ENCODE measurements around the gene SMAD2. TPM values are rescaled to one million over a fixed set of nuclear protein-coding genes. Genes with fewer than 3 reads are reported as not detected.
"Not testable (repeated sequence)": the region's sequence is repeated elsewhere in the genome, so short reads cannot be mapped to it uniquely, and the experiment has no call there.

Gene SMAD2
- polyA plus RNA-seq, 4 donors = 86.0 to 99.9 (median 90.0) TPM

DNA sequence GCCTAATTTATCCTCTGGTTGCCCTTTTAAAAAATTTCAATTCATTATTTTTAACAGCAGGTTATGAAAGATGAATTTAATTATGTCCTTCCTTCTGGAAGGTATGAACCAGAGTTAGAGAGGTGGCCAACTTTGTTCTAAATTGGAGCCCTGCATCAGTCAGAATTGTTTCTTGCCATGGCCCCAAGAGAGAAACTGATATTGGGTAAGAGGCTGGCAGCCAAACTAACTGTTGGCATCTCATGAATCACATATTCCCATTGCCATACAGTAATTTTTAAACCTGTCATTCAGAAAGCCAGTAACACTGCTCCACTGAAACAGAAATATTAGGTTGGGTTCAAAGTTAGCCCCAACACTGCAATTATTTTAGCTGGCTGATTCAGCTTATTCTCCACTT lies 67.4 kb downstream of the SMAD2 start:
- DNase-seq (ENCODE audit: low read depth in 4 of 4, low spot score in 3 of 4) = no peak

DNA sequence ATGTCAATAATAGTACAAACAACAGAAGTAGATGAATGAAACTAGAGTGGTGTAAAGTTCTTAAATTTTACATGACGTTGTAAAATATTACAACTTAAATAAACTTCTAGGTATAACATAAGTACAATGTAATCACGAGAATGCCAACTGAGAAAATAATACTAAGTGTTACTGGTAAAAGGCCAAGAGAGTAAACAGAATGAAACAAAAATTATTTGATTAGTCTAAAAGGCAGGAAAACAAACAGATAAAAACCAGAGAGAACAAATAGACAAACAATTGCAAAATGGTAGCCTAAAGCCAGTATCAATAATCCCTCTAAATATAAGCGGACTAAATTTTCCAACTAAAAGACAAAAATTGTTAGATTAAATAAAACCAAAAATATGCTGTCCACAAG lies 71.9 kb downstream of the SMAD2 start:
- no peak for DNase-seq (ENCODE audit: low read depth in 4 of 4, low spot score in 3 of 4)

DNA sequence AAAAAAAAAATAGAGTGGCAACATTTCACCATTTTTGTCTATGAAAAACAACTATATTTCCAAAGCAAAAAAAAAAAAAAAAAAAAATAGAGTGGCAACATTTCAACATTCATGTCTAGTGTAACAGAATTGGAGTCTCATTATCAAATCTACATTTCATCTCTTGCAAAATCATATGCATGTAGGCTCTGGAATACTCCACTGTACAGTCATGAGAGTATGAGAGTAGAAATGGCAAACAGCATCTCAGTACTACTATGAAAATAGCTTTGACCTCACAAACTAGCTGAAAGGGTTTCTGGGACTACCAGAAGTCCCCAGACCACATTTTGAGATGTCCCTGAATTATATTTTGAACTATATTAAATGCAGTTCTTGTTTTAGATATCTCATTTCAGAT lies 82.8 kb downstream of the SMAD2 start:
- no peak for DNase-seq (ENCODE audit: low read depth in 4 of 4, low spot score in 3 of 4)

DNA sequence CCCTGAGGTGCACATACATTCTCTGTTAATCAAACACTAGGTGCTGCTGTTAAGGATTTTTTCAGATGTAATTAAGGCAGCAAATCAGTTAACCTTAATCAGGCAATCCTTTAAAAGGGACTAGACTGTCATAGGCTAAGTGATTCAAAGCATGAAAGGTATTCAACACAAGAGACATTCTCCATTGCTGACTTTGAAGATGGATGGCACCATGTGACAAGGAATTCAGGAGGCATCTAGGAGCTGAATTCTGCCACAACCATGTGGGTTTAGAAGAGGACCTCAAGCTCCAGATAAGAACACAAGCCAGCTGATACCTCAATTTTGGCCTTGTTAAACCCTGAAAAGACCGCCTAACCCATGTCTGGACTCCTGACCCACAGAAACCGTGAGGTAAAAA lies 84.0 kb downstream of the SMAD2 start:
- no peak for DNase-seq (ENCODE audit: low read depth in 4 of 4, low spot score in 3 of 4)

DNA sequence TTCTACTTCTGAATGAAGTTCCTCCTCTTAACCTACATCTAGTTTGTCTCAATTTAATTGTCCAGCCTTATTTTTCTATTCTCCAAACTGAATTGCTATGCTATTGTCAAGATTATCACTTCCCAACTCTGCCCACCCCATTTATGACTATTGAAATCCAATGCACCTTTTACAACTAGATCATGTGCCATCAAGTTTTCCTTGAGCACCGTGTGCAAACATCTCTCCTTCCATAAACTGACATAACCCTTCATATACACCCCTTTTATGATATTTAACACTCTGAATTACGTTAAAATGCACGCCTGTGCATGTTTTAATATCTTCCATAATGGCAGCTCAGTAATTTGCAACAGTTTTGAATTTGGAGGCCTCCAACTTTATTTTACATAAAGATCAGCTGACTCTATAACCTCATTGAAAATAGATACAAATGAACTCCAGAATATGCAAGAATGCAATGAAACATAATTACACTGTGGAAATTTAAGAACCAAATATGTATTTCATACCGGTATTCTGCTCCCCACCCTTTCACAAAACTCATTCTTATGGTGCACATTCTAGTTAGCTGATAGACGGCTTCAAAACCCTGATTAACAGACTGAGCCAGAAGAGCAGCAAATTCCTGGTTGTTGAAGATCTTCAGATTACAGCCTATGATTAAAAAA lies 85.5 kb downstream of the SMAD2 start:
- no peak for DNase-seq (ENCODE audit: low read depth in 4 of 4, low spot score in 3 of 4)

DNA sequence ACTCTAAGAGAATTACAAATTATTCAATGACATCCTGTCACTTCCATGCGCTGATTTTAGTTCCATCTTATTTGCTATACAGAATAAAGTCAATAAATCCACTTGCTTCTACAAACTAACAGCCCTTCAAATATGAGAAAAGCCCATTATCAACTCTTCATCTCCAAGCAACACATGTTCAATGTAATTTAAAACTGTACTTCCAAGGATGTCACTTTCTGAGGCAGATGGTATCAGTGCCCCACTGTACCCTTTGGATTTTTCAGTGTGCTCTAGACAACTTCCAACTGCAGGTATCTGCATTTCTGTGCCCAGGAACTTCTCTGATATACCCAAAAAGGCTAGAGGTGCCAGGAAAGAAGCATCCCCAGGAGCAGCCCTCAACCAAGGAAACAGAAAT lies 87.6 kb downstream of the SMAD2 start:
- no peak for DNase-seq (ENCODE audit: low read depth in 4 of 4, low spot score in 3 of 4)

DNA sequence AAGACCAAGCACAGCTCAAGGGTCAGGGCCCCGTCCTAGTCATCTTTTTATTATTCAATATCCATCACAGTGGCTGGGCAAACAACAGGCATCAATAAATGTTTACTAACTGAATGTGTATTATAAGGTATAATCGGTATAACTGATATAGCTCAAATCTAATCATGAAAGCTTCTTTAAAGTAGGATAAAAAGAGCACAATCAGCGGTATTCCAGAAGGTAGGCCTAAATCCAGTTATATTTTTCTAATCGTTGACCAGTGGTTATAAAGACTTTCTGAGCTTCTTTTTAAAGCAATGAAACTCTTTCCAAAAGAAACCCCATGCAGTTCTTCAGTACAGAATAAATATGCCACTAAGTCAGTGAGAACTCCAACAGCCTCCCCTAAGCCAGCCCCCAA lies 92.1 kb downstream of the SMAD2 start:
- no peak for DNase-seq (ENCODE audit: low read depth in 4 of 4, low spot score in 3 of 4)

DNA sequence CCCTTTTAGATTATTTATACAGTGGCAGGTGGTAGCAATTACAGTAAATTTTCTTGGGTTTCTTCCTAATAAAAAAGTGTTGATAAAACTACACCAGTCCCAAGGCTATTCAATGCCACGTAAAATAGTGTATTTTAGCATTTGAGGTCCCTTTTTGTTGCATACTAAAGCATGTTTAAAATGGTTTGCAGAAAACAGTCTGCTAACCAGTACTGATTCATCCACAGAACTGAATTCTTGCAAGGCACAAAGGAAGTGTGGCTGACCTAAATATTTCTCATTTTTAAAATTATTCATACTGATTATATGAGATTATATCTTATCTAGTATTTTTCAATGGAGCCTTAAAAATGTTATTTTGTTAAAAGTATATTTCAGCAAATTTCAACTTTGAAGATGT lies 98.1 kb downstream of the SMAD2 start:
- DNase-seq (ENCODE audit: low read depth in 4 of 4, low spot score in 3 of 4) = no peak

DNA sequence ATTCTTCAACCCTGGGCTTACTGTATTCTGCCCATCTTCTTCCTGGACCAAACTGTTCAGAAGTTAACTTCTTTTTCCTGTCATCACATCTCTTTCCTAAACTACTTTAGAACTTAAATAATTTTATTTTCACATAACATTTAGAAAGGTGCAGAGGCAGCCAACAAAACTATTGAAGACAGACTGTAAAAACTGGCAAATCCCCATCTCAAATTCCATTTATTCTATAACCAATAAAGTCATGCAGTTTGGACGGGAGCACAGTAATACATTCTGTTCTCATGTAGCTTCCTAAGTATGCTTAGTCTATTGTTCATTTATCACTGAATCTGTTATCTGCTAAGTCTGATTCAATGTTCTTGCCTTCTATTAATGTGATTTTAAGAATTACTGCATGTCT lies 99.1 kb downstream of the SMAD2 start:
- DNase-seq (ENCODE audit: low read depth in 4 of 4, low spot score in 3 of 4) = no peak

DNA sequence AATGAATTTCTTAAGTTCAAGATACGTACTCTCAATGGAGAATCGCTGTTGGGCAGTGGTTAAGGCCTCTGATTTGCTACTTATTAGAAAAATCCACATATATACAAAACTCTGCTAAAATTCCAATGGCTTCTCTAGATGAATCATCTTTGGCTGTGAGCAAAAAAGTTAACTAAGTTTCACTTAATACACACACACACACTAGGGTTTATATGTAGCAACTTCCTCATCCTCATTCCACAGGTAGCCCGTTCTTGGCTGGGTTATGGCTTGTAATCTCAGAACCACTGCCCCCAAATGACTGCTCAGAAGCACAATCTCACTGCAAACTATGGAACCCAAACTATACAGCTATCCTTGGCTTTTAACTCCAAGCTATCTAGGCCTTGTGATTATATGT lies 99.7 kb downstream of the SMAD2 start:
- DNase-seq (ENCODE audit: low read depth in 4 of 4, low spot score in 3 of 4) = no peak

DNA sequence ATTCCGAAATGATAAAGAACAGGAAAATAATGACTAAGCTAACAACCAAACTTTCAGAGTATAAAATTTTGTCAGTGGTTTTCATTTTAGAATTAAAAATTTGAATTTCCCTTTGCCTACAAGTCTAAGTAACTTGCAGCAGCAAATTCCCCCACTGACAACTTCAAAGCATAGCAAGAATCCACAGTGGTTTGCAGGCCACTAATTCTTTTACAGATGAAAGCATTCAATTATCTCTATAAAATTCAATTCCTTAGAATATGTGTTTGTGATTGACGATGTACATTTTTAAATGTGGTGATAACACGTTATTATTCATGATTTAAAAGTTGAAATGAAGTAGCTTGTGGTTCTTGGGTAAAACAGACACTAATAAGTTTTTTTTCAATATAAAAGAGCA lies 100.6 kb downstream of the SMAD2 start:
- DNase-seq (ENCODE audit: low read depth in 4 of 4, low spot score in 3 of 4) = no peak

DNA sequence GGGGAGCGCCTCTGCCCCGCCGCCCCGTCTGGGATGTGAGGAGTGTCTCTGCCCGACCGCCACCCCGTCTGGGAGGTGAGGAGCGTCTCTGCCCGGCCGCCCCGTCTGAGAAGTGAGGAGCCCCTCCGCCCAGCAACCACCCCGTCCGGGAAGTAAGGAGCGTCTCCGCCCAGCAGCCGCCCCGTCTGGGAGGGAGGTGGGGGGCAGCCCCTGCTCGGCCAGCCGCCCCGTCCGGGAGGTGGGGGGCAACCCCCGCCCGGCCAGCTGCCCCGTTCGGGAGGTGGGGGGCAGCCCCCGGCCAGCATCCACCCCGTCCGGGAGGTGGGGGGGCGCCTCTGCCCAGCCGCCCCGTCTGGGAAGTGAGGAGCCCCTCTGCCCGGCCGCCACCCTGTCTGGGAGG lies 102.4 kb downstream of the SMAD2 start:
- not testable (repeated sequence) for DNase-seq (ENCODE audit: low read depth in 4 of 4, low spot score in 3 of 4)

DNA sequence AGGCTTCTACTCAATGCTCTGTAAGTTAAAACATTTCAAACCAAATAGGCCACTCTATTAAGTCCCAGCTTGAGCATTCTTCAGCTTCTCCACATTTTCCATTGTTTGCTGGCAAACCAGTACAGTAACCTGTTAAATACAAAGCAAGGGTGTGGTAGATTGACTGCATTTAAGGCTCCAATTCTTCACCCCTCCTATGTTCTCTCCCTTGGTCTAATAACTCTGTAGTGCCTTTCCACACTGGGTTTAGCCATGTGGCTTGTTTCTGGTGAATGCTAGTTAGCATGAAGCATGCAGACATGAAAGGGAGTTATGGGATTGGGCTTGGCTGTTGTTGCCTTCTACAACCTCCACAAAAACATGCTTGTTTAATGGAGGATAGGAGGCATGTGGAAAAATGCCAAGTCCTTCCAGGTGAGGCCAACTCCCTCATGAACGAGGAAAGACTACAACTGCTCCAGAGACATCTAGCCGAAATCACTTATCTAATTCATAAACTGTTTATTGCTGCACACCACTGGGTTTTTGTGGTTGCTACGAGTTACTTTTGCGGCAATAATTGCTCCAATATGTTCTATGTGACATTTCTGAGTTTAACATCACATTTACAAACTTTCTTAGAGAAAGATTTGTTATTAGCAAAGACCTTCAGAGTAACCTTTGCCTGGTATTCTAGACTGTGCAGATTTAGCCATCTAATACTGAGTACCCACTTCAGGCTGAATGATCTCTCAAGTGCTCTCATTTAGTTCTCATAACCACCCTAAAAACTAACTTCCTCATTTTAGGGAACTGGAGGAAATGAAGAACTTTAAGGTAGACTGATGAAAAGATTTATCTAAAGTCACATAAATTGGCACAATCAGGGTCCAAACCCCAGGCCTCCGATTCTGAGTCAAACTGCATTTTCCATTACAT lies 104.0 kb downstream of the SMAD2 start:
- DNase-seq (ENCODE audit: low read depth in 4 of 4, low spot score in 3 of 4) = no peak

DNA sequence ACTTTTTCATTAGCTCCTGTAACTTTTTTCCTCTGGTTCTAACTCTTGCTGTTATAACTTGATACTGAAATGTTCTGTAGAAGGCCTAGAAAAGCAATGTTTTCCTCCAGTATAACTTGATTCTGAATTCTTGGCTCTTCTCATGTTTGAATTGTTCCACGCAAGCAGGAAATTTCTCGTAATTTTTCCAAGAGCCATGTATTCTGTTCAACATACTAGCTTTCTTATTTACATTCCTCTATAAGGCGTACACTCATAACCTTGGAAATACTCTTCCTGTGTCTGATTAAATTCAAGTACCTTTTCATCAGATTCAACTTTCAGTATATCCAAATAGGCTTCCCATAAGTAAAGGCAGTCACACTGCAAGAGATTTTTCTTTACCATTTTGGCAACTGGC lies 109.1 kb downstream of the SMAD2 start:
- DNase-seq (ENCODE audit: low read depth in 4 of 4, low spot score in 3 of 4) = no peak

DNA sequence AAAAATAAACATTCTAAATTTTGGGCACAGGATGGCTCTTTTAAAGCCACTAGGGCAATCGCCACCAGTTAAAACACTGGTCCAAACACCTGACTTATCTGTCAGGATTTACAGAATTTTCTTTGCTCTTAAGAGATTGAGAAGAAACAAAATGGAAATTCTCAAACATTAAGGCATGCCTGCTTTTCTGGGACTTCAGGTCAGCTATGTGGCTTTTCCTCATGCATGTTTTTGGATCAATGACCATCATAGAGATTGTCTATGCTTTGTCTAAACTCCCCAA lies 112.7 kb downstream of the SMAD2 start:
- no peak for DNase-seq (ENCODE audit: low read depth in 4 of 4, low spot score in 3 of 4)

DNA sequence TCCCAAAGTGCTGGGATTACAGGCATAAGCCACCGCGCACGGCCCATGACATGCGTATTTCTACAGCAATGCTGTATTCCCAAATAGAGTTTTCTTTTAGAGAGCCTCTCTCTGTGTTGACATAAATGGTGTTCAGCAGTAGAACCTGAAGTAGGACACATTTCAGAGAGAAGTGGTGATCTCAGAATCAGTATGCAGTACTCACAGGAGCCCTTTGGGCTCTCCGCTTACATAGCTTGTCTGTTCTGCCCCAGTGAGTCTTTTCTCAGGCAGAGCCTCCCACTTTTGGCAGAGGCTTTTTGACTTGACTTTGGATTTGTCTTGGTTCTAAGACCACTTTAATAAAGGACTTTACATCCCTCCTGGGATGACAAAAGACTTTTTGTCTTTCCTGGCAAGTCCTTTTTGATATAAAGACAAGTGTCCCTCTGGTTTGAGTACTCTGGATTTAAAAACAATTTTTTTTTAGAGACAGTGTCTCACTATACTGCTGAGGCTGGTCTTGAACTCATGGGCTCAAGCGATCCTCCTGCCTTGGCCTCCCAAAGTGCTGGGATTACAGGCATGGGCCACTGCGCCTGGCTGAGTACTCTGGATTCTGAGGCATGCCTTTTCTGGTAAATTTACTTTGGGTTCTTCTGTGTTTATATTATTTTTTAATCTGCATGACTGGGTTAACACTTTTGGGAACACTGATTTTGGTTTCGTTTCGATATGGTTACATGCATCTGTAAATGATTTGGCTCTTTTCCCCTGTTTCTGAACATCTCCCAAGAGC lies 113.3 kb downstream of the SMAD2 start:
- no peak for DNase-seq (ENCODE audit: low read depth in 4 of 4, low spot score in 3 of 4)

DNA sequence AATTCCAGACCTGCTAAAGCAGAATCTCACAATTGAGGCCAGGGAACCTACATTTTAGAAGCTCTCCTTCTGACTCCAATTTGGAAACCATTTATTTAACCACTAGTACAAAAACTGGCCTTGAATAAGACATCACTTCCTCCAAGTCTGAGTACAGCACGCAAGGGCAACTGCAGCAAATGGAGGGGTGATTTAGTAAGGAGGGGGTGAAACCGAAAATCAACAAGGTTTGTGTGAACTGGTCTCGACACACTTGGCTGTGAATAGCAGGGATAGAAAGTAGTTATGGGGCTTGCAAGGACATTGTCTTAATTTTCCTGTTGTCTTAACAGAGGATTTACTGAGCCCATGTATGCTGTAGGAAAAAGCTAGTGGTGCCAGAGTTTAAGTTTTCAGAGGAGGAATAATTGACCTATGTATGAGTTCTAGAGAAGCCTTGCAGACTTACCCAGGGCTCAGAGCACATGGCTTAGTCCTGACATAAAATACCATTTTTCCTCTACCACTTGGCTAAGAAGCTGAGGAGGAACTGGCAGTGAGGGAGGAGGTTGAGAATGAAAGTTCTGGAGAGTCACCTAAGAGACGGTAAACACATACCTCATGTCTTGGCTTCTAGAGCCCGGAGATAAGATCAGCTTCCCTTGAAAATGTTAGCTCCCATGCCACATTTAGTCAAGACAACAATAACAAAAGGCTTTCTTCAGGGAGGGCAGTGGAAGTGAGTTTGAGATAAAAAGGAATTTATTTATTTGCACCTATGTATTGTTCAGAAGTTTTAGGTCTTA lies 114.8 kb downstream of the SMAD2 start:
- DNase-seq (ENCODE audit: low read depth in 4 of 4, low spot score in 3 of 4) = no peak

DNA sequence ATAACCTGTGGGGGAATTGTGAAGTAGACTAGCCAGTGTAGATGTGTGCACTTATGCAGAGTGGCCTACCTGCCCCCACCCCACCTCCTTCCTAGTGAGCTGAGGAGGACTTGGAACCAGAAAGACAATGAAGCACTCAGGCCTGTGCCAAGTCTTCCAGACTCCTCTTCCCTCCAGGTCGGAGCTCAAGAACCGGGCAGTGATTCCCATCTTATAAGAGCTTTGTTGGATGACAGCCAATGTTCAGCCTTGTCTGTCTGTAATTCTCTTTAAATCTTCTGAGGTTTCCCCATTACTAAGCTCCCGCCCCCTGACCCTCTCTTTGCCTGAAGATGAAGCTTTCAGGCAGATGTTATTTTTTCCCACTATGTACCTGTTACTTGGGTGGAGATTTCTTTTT lies 121.0 kb downstream of the SMAD2 start:
- no peak for DNase-seq (ENCODE audit: low read depth in 4 of 4, low spot score in 3 of 4)

DNA sequence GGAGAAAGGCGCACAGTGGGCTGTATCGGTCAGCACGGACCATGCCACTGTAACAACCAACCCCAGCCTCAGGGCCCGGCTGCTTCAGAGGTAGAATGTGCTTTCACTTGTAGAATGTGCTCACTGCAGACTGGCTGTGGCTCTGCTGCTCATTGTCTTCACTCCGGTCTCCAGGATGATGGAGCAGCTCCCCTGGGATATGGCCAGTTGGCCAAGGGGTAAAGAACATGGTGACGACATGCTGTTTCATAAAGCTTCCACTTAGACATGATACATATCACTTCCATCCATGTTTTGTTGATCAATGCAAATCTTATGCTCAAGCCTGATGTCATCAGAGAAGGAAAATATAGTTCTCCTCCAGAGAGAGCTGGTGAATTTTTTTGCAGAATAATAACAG lies 127.7 kb downstream of the SMAD2 start:
- no peak for DNase-seq (ENCODE audit: low read depth in 4 of 4, low spot score in 3 of 4)

DNA sequence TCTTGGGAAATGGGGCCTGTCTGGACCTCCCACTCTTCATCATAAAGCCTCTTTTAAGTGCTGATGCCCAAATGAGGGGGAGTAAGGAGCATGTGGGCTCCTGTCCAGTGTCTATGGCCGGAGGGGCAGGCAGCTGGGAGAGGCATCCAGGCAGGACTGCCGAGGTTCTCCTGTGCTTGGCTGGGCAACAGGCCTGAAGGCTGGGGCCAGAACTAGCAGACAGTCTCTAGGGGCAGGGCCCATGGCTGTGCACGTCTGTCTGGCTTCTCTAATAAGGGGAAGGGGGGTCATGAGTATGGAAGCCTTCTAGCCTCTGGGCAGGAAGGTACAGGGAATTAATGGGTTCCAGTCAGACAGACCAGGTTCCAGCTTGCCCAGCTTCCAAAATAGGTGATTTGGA lies 128.6 kb downstream of the SMAD2 start:
- DNase-seq (ENCODE audit: low read depth in 4 of 4, low spot score in 3 of 4) = no peak

DNA sequence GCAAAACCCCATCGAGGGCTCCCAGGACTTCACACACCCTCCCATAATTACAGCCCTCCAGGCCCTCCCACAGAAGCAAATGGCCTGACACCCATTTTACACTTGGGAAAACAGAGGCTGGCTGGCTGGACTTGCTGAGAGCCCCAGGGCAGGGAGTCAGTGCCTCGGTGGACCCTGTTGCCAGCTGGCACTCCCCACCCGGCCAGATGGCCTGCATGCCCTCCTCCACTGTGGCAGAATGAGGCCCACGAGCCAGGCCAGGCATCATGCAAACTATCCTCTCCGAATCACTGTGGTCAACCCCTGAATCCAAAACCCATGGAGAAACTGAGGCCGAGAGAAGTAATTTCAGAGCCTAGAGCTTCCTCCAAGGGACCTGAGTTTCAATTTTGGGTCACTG lies 129.7 kb downstream of the SMAD2 start:
- DNase-seq (ENCODE audit: low read depth in 4 of 4, low spot score in 3 of 4) = no peak

All from left renal pelvis (tissue), 4 donors.